SU-DHL-6 (cell line): ENCODE results near the gene KCNA10.

Source experiments
- H2AFZ ChIP-seq: fragments of 200-600 bp; sonication (generic); 2 replicates; pipeline ENCODE4 v1.6.1; 2014; ENCODE audit warnings: low read depth, mild to moderate bottlenecking, moderate library complexity, mixed read lengths, antibody characterized with exemption, low read length; ENCODE audit not compliant: severe bottlenecking
- H3F3A ChIP-seq: fragments of 200-600 bp; shearing (Covaris generic); 2 replicates; pipeline ENCODE4 v1.6.0; 2016; ENCODE audit warnings: antibody characterized with exemption, mild to moderate bottlenecking; ENCODE audit not compliant: insufficient read depth
- H3K27ac ChIP-seq: fragments of 200-600 bp; sonication (generic); 2 replicates; pipeline ENCODE4 v1.5.1; 2016; ENCODE audit warnings: low read depth, mild to moderate bottlenecking, low read length, moderate library complexity, mixed read lengths
- H3K27me3 ChIP-seq: fragments of 200-600 bp; sonication (generic), shearing (Covaris generic); 2 replicates; pipeline ENCODE4 v1.6.0; 2014; ENCODE audit warnings: mild to moderate bottlenecking, low read length
- H3K36me3 ChIP-seq: fragments of 200-600 bp; sonication (generic); 2 replicates; pipeline ENCODE4 v1.6.1; 2014; ENCODE audit warnings: mild to moderate bottlenecking, low read length, mixed read lengths
- H3K4me2 ChIP-seq: fragments of 300-600, 200-600 bp; shearing (Covaris generic), sonication (generic); 2 replicates; pipeline ENCODE4 v1.6.0; 2014; ENCODE audit warnings: low read length, low read depth, mild to moderate bottlenecking; ENCODE audit not compliant: poor library complexity, severe bottlenecking
- H3K4me3 ChIP-seq: fragments of 200-600 bp; sonication (generic); 2 replicates; pipeline ENCODE4 v1.5.1; 2014; ENCODE audit warnings: antibody characterized with exemption, low read length, mild to moderate bottlenecking, mixed read lengths; ENCODE audit not compliant: insufficient read depth, poor library complexity, severe bottlenecking
- H3K79me2 ChIP-seq: fragments of 200-600 bp; sonication (generic); 2 replicates; pipeline ENCODE4 v1.6.1; 2014; ENCODE audit warnings: mild to moderate bottlenecking, low read length, moderate library complexity; ENCODE audit not compliant: insufficient read depth
- H3K9ac ChIP-seq: fragments of 200-600 bp; sonication (generic); 2 replicates; pipeline ENCODE4 v1.7.0; 2014; ENCODE audit warnings: mild to moderate bottlenecking, low read length
- H3K9me2 ChIP-seq: fragments of 200-600 bp; sonication (generic); replicated peaks from 2 replicates; pipeline ENCODE4 v1.6.1; 2014; ENCODE audit warnings: low read length; ENCODE audit not compliant: insufficient read depth
- H3K9me3 ChIP-seq: fragments of 200-600 bp; sonication (generic); 2 replicates; pipeline ENCODE4 v1.6.1; 2014; ENCODE audit warnings: low read length, mixed read lengths; ENCODE audit not compliant: insufficient read depth
- H4K20me1 ChIP-seq: fragments of 200-600 bp; sonication (generic); 2 replicates; pipeline ENCODE4 v1.6.1; 2014; ENCODE audit warnings: low read depth, mild to moderate bottlenecking, antibody characterized with exemption, low read length, moderate library complexity, mixed read lengths
- CTCF ChIP-seq: fragments of 200-600 bp; sonication (generic); IDR thresholded peaks from one replicate; pipeline ENCODE4 v1.5.1; 2017; ENCODE audit warnings: antibody characterized with exemption, mild to moderate bottlenecking, low read length, moderate library complexity; ENCODE audit not compliant: insufficient read depth, poor library complexity, severe bottlenecking
- EZH2phosphoT487 ChIP-seq: fragments of 200-600 bp; sonication (generic), shearing (Covaris generic); conservative IDR thresholded peaks from 2 replicates; pipeline ENCODE4 v1.6.1; 2018; ENCODE audit warnings: mild to moderate bottlenecking, antibody characterized with exemption, low read length, moderate library complexity, mixed read lengths

The KCNA10 gene

GRCh38 chr1:110502402-110503151 is 16.4 kb downstream of the KCNA10 start:
- H3K4me3 ChIP-seq = no peak overlapping the region
- no peak overlapping the region for H3K27ac ChIP-seq
- no peaks in the 10 kb centered on the region for H3K9me3 ChIP-seq
- no peaks in the 10 kb centered on the region for H3F3A ChIP-seq
- no peak overlapping the region for H3K9ac ChIP-seq
- H3K36me3 ChIP-seq = no peaks in the 10 kb centered on the region
- H3K79me2 ChIP-seq = no peaks in the 10 kb centered on the region
- H3K27me3 ChIP-seq = no peaks in the 10 kb centered on the region
- no peaks in the 10 kb centered on the region for H3K9me2 ChIP-seq
- no peaks in the 10 kb centered on the region for H4K20me1 ChIP-seq
- TF ChIP-seq CTCF (no peak), EZH2phosphoT487 (no peak)
- H2AFZ ChIP-seq = no peak overlapping the region
- H3K4me2 ChIP-seq = no peak overlapping the region

GRCh38 chr1:110501488-110502132 is 17.4 kb downstream of the KCNA10 start:
- no peaks in the 10 kb centered on the region for H3K9me2 ChIP-seq
- H3K36me3 ChIP-seq = no peaks in the 10 kb centered on the region

GRCh38 chr1:110498270-110498669 is 20.7 kb downstream of the KCNA10 start:
- H3K27me3 ChIP-seq = no peaks in the 10 kb centered on the region
- H3K36me3 ChIP-seq = no peaks in the 10 kb centered on the region
- no peak overlapping the region for H3K27ac ChIP-seq
- H3K9me2 ChIP-seq = no peaks in the 10 kb centered on the region
- no peaks in the 10 kb centered on the region for H3K9me3 ChIP-seq
- H3K79me2 ChIP-seq = no peaks in the 10 kb centered on the region
- no peaks in the 10 kb centered on the region for H4K20me1 ChIP-seq
- H3F3A ChIP-seq = no peaks in the 10 kb centered on the region
- H3K4me2 ChIP-seq = no peak overlapping the region
- H3K9ac ChIP-seq = no peak overlapping the region
- TF ChIP-seq EZH2phosphoT487 (no peak), CTCF (no peak)
- no peak overlapping the region for H3K4me3 ChIP-seq
- H2AFZ ChIP-seq = no peak overlapping the region

More at GRCh38 chr1:110501488-110502132, 17.4 kb downstream of the KCNA10 start:
- H3K4me3 ChIP-seq = no peak overlapping the region
- H3F3A ChIP-seq = no peaks in the 10 kb centered on the region
- no peak overlapping the region for H3K4me2 ChIP-seq
- no peaks in the 10 kb centered on the region for H4K20me1 ChIP-seq
- no peaks in the 10 kb centered on the region for H3K9me3 ChIP-seq
- H3K27ac ChIP-seq = no peak overlapping the region
- H3K9ac ChIP-seq = no peak overlapping the region
- H3K79me2 ChIP-seq = no peaks in the 10 kb centered on the region
- H3K27me3 ChIP-seq = no peaks in the 10 kb centered on the region
- TF ChIP-seq EZH2phosphoT487 = no peak
- no peak for TF ChIP-seq CTCF
- no peak overlapping the region for H2AFZ ChIP-seq
